HL-60 (cell line): ENCODE measurements around the gene LFNG.

ENCODE experiments used
- DNase-seq, 2 experiments: peaks; one replicate each; pipeline ENCODE4 v3.0.0-alpha.2; 2010 to 2020; ENCODE audit warnings: low read depth in 1 of 2, low spot score in 1 of 2
- H3K27ac ChIP-seq: fragments of 250-450 bp; sonication (Bioruptor Pico); replicated peaks from 2 replicates; pipeline ENCODE4 v1.5.1; 2020; ENCODE audit warnings: mild to moderate bottlenecking, moderate library complexity
- H3K27me3 ChIP-seq: fragments of 250-450 bp; sonication (Bioruptor Pico); 2 replicates; pipeline ENCODE4 v1.5.1; 2021; ENCODE audit warnings: mild to moderate bottlenecking, moderate library complexity; ENCODE audit not compliant: insufficient read depth, poor library complexity, severe bottlenecking
- H3K4me3 ChIP-seq: replicated peaks from 2 replicates; pipeline ENCODE4 v1.5.1; 2011; ENCODE audit warnings: mild to moderate bottlenecking, control low read depth, low read length; ENCODE audit not compliant: insufficient read depth
- CTCF ChIP-seq: IDR thresholded peaks from one replicate; pipeline ENCODE4 v1.5.1; 2011; ENCODE audit warnings: low read length, control low read depth, inconsistent platforms; ENCODE audit not compliant: insufficient read depth
- GABPA ChIP-seq: IDR thresholded peaks from 2 replicates; pipeline ENCODE4 v1.6.1; 2012; ENCODE audit warnings: low read depth
- POLR2AphosphoS5 ChIP-seq: IDR thresholded peaks from 2 replicates; pipeline ENCODE4 v1.6.1; 2012; ENCODE audit warnings: low read depth
- SPI1 ChIP-seq: IDR thresholded peaks from 2 replicates; pipeline ENCODE4 v1.6.1; 2012; ENCODE audit warnings: low read depth, mild to moderate bottlenecking, borderline replicate concordance
- TF ChIP-seq, protein P1 (sequence below): IDR thresholded peaks from 2 replicates; pipeline ENCODE4 v1.6.1; 2012; ENCODE audit warnings: low read depth; ENCODE audit not compliant: insufficient replicate concordance

The LFNG gene

GRCh38 chr7:2564970-2565540, 45.5 kb downstream of the LFNG start:
- no peak for DNase-seq
- Histone ChIP-seq H3K27ac (no peak overlapping the region), H3K4me3 (no peak overlapping the region), H3K27me3 (no peaks in the 10 kb centered on the region)
- no peak for TF ChIP-seq SPI1
- TF ChIP-seq, protein P1, sequence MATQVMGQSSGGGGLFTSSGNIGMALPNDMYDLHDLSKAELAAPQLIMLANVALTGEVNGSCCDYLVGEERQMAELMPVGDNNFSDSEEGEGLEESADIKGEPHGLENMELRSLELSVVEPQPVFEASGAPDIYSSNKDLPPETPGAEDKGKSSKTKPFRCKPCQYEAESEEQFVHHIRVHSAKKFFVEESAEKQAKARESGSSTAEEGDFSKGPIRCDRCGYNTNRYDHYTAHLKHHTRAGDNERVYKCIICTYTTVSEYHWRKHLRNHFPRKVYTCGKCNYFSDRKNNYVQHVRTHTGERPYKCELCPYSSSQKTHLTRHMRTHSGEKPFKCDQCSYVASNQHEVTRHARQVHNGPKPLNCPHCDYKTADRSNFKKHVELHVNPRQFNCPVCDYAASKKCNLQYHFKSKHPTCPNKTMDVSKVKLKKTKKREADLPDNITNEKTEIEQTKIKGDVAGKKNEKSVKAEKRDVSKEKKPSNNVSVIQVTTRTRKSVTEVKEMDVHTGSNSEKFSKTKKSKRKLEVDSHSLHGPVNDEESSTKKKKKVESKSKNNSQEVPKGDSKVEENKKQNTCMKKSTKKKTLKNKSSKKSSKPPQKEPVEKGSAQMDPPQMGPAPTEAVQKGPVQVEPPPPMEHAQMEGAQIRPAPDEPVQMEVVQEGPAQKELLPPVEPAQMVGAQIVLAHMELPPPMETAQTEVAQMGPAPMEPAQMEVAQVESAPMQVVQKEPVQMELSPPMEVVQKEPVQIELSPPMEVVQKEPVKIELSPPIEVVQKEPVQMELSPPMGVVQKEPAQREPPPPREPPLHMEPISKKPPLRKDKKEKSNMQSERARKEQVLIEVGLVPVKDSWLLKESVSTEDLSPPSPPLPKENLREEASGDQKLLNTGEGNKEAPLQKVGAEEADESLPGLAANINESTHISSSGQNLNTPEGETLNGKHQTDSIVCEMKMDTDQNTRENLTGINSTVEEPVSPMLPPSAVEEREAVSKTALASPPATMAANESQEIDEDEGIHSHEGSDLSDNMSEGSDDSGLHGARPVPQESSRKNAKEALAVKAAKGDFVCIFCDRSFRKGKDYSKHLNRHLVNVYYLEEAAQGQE, result no peak
- no peak for TF ChIP-seq POLR2AphosphoS5
- TF ChIP-seq GABPA, result no peak

- H3K27me3 ChIP-seq, result no peaks in the 10 kb centered on the region
- no peak for TF ChIP-seq POLR2AphosphoS5
- TF ChIP-seq CTCF, result no peak
- TF ChIP-seq GABPA, result no peak
- no peak for TF ChIP-seq SPI1
- TF ChIP-seq, protein P1, result no peak
- DNase-seq, result no peak
- no peak overlapping the region for H3K4me3 ChIP-seq
- no peak overlapping the region for H3K27ac ChIP-seq
These were observed 46.8 kb downstream of the LFNG start for GRCh38 chr7:2566348-2566889.

GRCh38 chr7:2566890-2567678, 47.5 kb downstream of the LFNG start:
- Histone ChIP-seq H3K27ac (no peak overlapping the region), H3K4me3 (no peak overlapping the region), H3K27me3 (no peaks in the 10 kb centered on the region)
- TF ChIP-seq CTCF (no peak), GABPA (no peak), POLR2AphosphoS5 (no peak), SPI1 (no peak)
- TF ChIP-seq, protein P1, result no peak
- no peak for DNase-seq
